ENCODE measurements around the gene CGREF1. TPM values are rescaled to one million over a fixed set of nuclear protein-coding genes. Genes with fewer than 3 reads are reported as not detected.

CGREF1 gene
- total and polyA plus RNA-seq, 2 donors (not counting 3 experiments of a cell fraction or from before 2014, with no cell fraction given): 2.9 to 5.8 TPM

- FAIRE-seq: no peak
- Histone ChIP-seq H3K4me1 (ENCODE audit: control insufficient read depth, extremely low read depth, insufficient read depth, low read length) (peaks cover 5% of the 10 kb centered on the region), H3K27me3 (ENCODE audit: control insufficient read depth in 2 of 2, insufficient read depth in 2 of 2, low read length in 2 of 2) (no peaks in the 10 kb centered on the region), H3K4me3 (replicated peaks in 1 of 3; ENCODE audit: insufficient read depth in 1 of 3, low read depth in 1 of 3, low read length in 3 of 3) (no peak overlapping the region), H3K9me1 (replicated peaks; ENCODE audit: control insufficient read depth, extremely low read depth, insufficient read depth, low read length) (no peaks in the 10 kb centered on the region), H3K36me3 (ENCODE audit: control insufficient read depth in 2 of 2, extremely low read depth in 1 of 2, insufficient read depth in 2 of 2, low read length in 2 of 2) (no peaks in the 10 kb centered on the region), H2AFZ (ENCODE audit: low read depth, low read length) (no peak overlapping the region), H4K20me1 (replicated peaks; ENCODE audit: control insufficient read depth, extremely low read depth, insufficient read depth, low read length) (no peaks in the 10 kb centered on the region), H3K27ac (ENCODE audit: insufficient read depth, low read depth, low read length) (no peak overlapping the region), H3K4me2 (ENCODE audit: insufficient read depth, low read length) (no peak overlapping the region), H3K9ac (replicated peaks; ENCODE audit: extremely low read depth, insufficient read depth, low read length) (no peak overlapping the region), H3K9me3 (replicated peaks; ENCODE audit: control insufficient read depth, insufficient read depth, low read length) (no peaks in the 10 kb centered on the region), H3K79me2 (ENCODE audit: control insufficient read depth, insufficient read depth, low read length) (no peaks in the 10 kb centered on the region)
- no peak for DNase-seq (ENCODE audit: low read depth, low spot score)
- ChIA-PET POLR2A (no interaction called here), CTCF (interaction anchor here (0.6 to 2.5 kb wide), 4 partner anchors 7 to 127 kb away, joined by 3 to 14 read pairs (median 3); no protein-coding TSS in a partner anchor)
- no TSS peak for BruUV-seq (replicated peaks)
- TF ChIP-seq MYC (IDR thresholded peaks at IDR 0.05; ENCODE audit: low read depth, low read length) (no peak), MAX (IDR thresholded peaks at IDR 0.05; ENCODE audit: insufficient read depth, insufficient read length) (no peak), POLR2A (IDR thresholded peaks at IDR 0.05; ENCODE audit: low read depth, low read length) (no peak), POLR2AphosphoS5 (IDR thresholded peaks at IDR 0.05; ENCODE audit: insufficient read depth, low read depth, low read length) (no peak), EZH2 (IDR thresholded peaks at IDR 0.05; ENCODE audit: borderline replicate concordance, low read depth, low read length, severe bottlenecking) (no peak), JUN (IDR thresholded peaks at IDR 0.05; ENCODE audit: borderline replicate concordance, insufficient read depth, insufficient read length, low read depth) (no peak), FOS (IDR thresholded peaks at IDR 0.05; ENCODE audit: borderline replicate concordance, insufficient read depth, low read length) (no peak), GATA2 (IDR thresholded peaks at IDR 0.05; ENCODE audit: insufficient read depth, insufficient read length, low read depth, low read length) (no peak)
- TF ChIP-seq, protein P1, sequence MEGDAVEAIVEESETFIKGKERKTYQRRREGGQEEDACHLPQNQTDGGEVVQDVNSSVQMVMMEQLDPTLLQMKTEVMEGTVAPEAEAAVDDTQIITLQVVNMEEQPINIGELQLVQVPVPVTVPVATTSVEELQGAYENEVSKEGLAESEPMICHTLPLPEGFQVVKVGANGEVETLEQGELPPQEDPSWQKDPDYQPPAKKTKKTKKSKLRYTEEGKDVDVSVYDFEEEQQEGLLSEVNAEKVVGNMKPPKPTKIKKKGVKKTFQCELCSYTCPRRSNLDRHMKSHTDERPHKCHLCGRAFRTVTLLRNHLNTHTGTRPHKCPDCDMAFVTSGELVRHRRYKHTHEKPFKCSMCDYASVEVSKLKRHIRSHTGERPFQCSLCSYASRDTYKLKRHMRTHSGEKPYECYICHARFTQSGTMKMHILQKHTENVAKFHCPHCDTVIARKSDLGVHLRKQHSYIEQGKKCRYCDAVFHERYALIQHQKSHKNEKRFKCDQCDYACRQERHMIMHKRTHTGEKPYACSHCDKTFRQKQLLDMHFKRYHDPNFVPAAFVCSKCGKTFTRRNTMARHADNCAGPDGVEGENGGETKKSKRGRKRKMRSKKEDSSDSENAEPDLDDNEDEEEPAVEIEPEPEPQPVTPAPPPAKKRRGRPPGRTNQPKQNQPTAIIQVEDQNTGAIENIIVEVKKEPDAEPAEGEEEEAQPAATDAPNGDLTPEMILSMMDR (IDR thresholded peaks at IDR 0.05; ENCODE audit: extremely low read depth in 1 of 2, insufficient read depth in 1 of 2, low read depth in 1 of 2, low read length in 2 of 2): no peak
- dilution Hi-C loops (cut with MboI; ENCODE audit: extremely low pct_ligation_motif_present, low sequenced_read_pairs): no loop called here
- intact Hi-C loops (cut with micrococcal nuclease): loop anchor here (5.0 kb wide), 1 partner anchor 242 kb away; the partner anchor contains the start of gene DPYSL5
Observed at GRCh38 chr2:27089111-27089954, 29.6 kb downstream of the CGREF1 start.

Data from endothelial cell of umbilical vein (primary cell).